MCF 10A (cell line): ENCODE data around the gene COL4A4. TPM values are rescaled to one million over a fixed set of nuclear protein-coding genes. Genes with fewer than 3 reads are reported as not detected.

Experiments
- BruUV-seq: library from RNA; stranded (reverse); fragments of 400-500 nt; replicated peaks from 2 replicates; lab custom pipeline; 2021; lab: Mats Ljungman, UMichigan
- CTCF ChIA-PET: fragments of 300-600 bp; sonication (Branson Sonifier 250); formaldehyde crosslinking; extraction: SDS; loops from one replicate; lab custom pipeline; 2021; ENCODE audit warnings: antibody characterized with exemption, inconsistent platforms; lab: Yijun Ruan, JAX
- POLR2A ChIA-PET: fragments of 300-600, 350-650 bp; sonication (Branson Sonifier 250); formaldehyde crosslinking; extraction: SDS; loops from one replicate; lab custom pipeline; 2020; ENCODE audit warnings: antibody characterized with exemption, inconsistent platforms; lab: Yijun Ruan, JAX
- DNase-seq: peaks from one replicate; pipeline ENCODE4 v3.0.0-alpha.2; 2018; ENCODE audit not compliant: unreplicated experiment
- H3K27ac Mint-ChIP-seq: one replicate; pipeline ENCODE4 v1.8.0; 2022; ENCODE audit warnings: mild to moderate bottlenecking, low read depth, mixed read lengths; ENCODE audit not compliant: unreplicated experiment
- H3K27me3 Mint-ChIP-seq: one replicate; pipeline ENCODE4 v1.8.0; 2022; ENCODE audit warnings: mixed read lengths; ENCODE audit not compliant: insufficient read depth, unreplicated experiment
- H3K36me3 Mint-ChIP-seq: one replicate; pipeline ENCODE4 v1.8.0; 2022; ENCODE audit warnings: mild to moderate bottlenecking, moderate library complexity, mixed read lengths; ENCODE audit not compliant: insufficient read depth, unreplicated experiment
- H3K4me1 Mint-ChIP-seq: one replicate; pipeline ENCODE4 v1.8.0; 2022; ENCODE audit warnings: mixed read lengths; ENCODE audit not compliant: insufficient read depth, unreplicated experiment
- H3K4me3 Mint-ChIP-seq: one replicate; pipeline ENCODE4 v1.8.0; 2022; ENCODE audit warnings: mild to moderate bottlenecking, moderate library complexity, mixed read lengths; ENCODE audit not compliant: unreplicated experiment
- H3K9me3 Mint-ChIP-seq: one replicate; pipeline ENCODE4 v1.8.0; 2022; ENCODE audit warnings: mixed read lengths; ENCODE audit not compliant: unreplicated experiment
- intact Hi-C: fragments of 100-400 bp; cut with micrococcal nuclease; formaldehyde crosslinking; loops from 2 replicates; pipeline ENCODE4 v1.14.1; 2022
- total RNA-seq: library from RNA; stranded (reverse); gene quantifications from 2 replicates; pipeline ENCODE4 v1.2.3, GENCODE V29; 2022
- TF ChIP-seq, protein P1 (sequence below): fragments of 200-600 bp; IDR thresholded peaks from one replicate; pipeline ENCODE4 v1.8.0; 2022; ENCODE audit warnings: antibody characterized with exemption, mild to moderate bottlenecking; ENCODE audit not compliant: unreplicated experiment

COL4A4 gene
- total RNA-seq, 1 experiment from 2014 or later, result 0.30 TPM

- no peak overlapping the region for H3K27ac Mint-ChIP-seq
Observed at GRCh38 chr2:227029426-227030105, 134.4 kb downstream of the COL4A4 start.

DNA sequence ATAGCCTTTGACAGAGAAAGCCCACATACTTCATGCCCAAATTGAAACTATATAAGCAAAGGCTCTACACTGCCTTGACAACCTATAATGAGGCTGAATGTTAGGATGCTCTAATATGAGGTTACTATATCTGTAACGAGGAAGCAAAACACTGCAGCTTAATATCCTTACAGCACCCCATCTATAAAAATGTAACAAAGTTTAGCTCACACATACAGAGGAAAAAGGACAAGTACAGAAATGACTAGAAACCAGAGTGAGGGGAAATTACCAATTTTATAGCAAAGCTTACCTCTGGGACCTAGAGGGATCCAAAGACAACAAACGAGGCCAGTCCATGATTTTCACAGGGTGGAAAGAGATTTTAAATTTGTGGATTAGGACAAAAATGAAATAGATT, 138.5 kb downstream of the COL4A4 start:
- H3K4me3 Mint-ChIP-seq, result no peak overlapping the region
- no peaks in the 10 kb centered on the region for H3K36me3 Mint-ChIP-seq
- no TSS peak for BruUV-seq
- H3K9me3 Mint-ChIP-seq, result no peaks in the 10 kb centered on the region
- ChIA-PET POLR2A (no interaction called here), CTCF (no interaction called here)
- TF ChIP-seq, protein P1, sequence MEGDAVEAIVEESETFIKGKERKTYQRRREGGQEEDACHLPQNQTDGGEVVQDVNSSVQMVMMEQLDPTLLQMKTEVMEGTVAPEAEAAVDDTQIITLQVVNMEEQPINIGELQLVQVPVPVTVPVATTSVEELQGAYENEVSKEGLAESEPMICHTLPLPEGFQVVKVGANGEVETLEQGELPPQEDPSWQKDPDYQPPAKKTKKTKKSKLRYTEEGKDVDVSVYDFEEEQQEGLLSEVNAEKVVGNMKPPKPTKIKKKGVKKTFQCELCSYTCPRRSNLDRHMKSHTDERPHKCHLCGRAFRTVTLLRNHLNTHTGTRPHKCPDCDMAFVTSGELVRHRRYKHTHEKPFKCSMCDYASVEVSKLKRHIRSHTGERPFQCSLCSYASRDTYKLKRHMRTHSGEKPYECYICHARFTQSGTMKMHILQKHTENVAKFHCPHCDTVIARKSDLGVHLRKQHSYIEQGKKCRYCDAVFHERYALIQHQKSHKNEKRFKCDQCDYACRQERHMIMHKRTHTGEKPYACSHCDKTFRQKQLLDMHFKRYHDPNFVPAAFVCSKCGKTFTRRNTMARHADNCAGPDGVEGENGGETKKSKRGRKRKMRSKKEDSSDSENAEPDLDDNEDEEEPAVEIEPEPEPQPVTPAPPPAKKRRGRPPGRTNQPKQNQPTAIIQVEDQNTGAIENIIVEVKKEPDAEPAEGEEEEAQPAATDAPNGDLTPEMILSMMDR, result no peak
- intact Hi-C loops, result no loop called here
- no peak overlapping the region for H3K27ac Mint-ChIP-seq
- no peak for DNase-seq
- no peaks in the 10 kb centered on the region for H3K27me3 Mint-ChIP-seq
- H3K4me1 Mint-ChIP-seq, result no peaks in the 10 kb centered on the region

More at GRCh38 chr2:227029426-227030105, 134.4 kb downstream of the COL4A4 start:
- Mint-ChIP-seq H3K36me3 (no peaks in the 10 kb centered on the region), H3K9me3 (no peaks in the 10 kb centered on the region), H3K27me3 (no peaks in the 10 kb centered on the region), H3K4me3 (no peak overlapping the region), H3K4me1 (no peaks in the 10 kb centered on the region)
- TF ChIP-seq, protein P1, result no peak
- intact Hi-C loops, result loop anchor here (10.0 kb wide), 1 partner anchor 75 kb away; no protein-coding TSS in a partner anchor
- BruUV-seq, result no TSS peak
- ChIA-PET POLR2A (interaction anchor here (0.6 to 0.7 kb wide), 2 partner anchors 583 to 730 kb away, joined by 3 to 4 read pairs; no protein-coding TSS in a partner anchor), CTCF (interaction anchor here (0.7 kb wide), 1 partner anchor 25 kb away, joined by 3 read pairs; no protein-coding TSS in a partner anchor)
- DNase-seq, result no peak

DNA sequence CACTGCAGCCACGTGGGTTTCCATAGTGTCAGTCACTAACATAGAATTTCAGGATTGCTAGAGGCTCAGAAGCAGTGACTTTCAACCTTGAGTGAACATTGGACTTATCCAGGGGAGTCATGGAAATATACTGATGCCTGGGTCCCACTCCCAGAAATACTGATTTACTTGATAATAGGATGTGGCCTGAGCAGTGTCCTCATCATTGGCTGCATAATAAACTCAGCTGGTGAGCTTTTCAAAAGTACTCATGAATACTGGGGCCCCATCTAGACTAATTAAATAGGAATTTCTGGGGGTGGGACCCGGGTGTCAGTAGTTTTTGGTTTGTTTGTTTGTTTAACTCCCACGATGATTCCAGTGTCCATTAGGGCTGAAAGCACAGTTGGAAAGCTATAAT, 141.4 kb downstream of the COL4A4 start:
- BruUV-seq, result no TSS peak
- Mint-ChIP-seq H3K27ac (no peak overlapping the region), H3K4me1 (no peaks in the 10 kb centered on the region), H3K4me3 (no peak overlapping the region), H3K36me3 (no peaks in the 10 kb centered on the region), H3K27me3 (no peaks in the 10 kb centered on the region), H3K9me3 (no peaks in the 10 kb centered on the region)
- TF ChIP-seq, protein P1, result no peak
- no peak for DNase-seq
- intact Hi-C loops, result no loop called here
- ChIA-PET CTCF (interaction anchor here (0.6 to 1.2 kb wide), 3 partner anchors 10 to 1962 kb away, joined by 3 to 4 read pairs (median 4); no protein-coding TSS in a partner anchor), POLR2A (no interaction called here)

- TF ChIP-seq, protein P1, result no peak
- H3K36me3 Mint-ChIP-seq, result no peaks in the 10 kb centered on the region
- H3K9me3 Mint-ChIP-seq, result no peaks in the 10 kb centered on the region
- BruUV-seq, result no TSS peak
- DNase-seq, result no peak
- no peaks in the 10 kb centered on the region for H3K27me3 Mint-ChIP-seq
- ChIA-PET CTCF (no interaction called here), POLR2A (no interaction called here)
- no peak overlapping the region for H3K27ac Mint-ChIP-seq
- intact Hi-C loops, result no loop called here
- H3K4me3 Mint-ChIP-seq, result no peak overlapping the region
- H3K4me1 Mint-ChIP-seq, result no peaks in the 10 kb centered on the region
Observed at GRCh38 chr2:227020416-227020815, 143.6 kb downstream of the COL4A4 start.
